ENCODE data around the gene SHISAL1. TPM values are rescaled to one million over a fixed set of nuclear protein-coding genes. Genes with fewer than 3 reads are reported as not detected.

The SHISAL1 gene
- total and polyA plus RNA-seq, 10 of the 15 experiments (the other 5 are each of a cell fraction or from before 2014, with no cell fraction given): not detected

GRCh38 chr22:44328326-44328725 is 15.6 kb upstream of the SHISAL1 start (continued):
- TF ChIP-seq REST (IDR thresholded peaks at IDR 0.05; ENCODE audit: low read depth, low read length) (no peak), PKNOX1 (IDR thresholded peaks at IDR 0.05) (no peak), ESRRA (IDR thresholded peaks at IDR 0.05; ENCODE audit: low read length) (no peak), EGR1 (IDR thresholded peaks at IDR 0.05; ENCODE audit: borderline replicate concordance in 1 of 2, low read depth in 2 of 2, low read length in 2 of 2) (no peak), BCLAF1 (IDR thresholded peaks at IDR 0.05) (no peak)

All from GM12878 (cell line).